Globus pallidus (tissue), 1 donor: ENCODE data around the gene FKBP9.
A peak's percentile ranks its signal among the peaks of the same experiment; 100 is the strongest.
"Not testable (repeated sequence)": the region's sequence is repeated elsewhere in the genome, so short reads cannot be mapped to it uniquely, and the experiment has no call there.

Experiments
- DNase-seq: peaks from one replicate; pipeline ENCODE4 v3.0.0-alpha.2; 2015; ENCODE audit warnings: low spot score

Gene FKBP9

DNA sequence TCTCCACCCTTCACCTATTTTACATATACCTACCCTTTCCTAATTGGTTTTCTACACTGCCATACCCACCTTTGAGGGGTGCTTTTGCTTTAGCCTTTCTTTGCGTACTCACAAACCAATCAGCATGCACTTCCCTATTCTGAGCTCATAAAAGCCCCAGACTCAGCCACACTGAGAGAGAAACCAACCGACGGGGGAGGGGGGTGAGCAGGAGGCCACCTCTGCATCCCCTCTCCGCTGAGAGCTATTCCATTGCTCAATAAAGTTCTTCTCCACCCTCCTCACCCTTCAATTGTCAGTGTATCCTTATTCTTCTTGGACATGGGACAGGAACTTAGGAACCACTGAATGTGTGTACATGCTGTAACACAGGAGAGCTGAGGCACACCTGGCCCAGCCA is 9.0 kb upstream of the FKBP9 start:
- DNase-seq = no peak

DNA sequence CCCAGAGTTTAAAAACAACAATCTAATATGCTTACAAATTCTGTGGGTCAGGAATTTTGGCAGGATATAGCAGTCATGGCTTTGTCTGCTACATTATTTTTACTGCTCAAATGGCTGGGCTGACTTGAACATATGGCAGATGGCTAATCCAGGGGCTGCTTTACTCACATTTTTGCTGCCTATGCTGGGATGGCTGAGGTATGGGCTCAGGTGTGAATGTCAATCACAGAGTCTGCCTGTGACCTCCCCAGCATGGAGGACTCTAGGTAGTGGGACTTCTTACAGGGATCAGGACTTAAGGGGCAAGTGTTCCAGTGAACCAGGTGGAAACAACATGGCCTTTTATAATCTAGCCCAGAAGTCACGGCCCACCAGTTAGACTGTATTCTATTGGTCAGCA is 4.4 kb upstream of the FKBP9 start:
- no peak for DNase-seq

DNA sequence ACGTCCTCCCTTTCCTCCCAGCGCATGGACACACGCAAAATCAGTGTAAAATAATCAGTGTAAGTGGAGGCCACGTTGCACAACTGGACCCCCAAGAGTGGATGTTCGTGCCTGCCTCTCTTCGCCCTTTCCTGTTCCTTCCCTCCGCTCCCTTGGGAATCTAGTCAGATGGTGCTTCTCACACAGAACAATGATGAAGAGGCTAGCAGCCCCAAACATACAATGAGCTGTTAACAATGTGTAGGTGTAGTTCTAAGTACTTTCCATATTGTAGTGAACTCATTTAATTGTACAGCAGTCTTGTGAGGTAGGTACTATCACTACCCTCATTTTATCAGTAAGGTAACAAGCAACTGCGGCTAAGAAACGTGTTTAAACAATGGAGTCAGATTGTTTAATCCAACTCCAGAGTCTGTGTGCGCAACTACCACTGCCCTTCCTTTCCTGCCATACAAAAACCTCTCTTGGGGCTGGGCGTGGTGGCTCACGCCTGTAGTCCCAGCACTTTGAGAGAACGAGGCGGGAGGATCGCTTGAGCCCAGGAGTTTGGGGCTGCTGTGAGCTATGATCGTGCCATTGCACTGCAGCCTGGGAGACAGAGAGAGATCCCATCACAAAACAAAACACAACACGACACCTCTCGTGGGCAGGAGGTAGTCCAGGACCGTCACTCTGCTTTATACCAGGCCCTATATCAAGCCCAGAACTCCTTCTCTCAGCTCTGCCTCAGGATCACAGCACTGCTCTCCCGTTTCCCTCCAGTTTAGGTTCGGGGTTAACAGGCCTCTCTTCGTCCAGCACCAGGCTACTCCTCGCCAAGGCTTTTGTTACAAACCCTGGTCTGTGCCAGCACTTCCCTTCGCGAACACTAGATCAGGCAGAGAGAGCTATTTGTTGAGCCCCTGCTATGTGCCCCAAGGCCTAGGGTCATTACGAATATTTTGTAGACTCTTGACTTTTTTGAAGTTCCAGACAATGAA is 1.1 kb downstream of the FKBP9 start:
- DNase-seq = no peak

DNA sequence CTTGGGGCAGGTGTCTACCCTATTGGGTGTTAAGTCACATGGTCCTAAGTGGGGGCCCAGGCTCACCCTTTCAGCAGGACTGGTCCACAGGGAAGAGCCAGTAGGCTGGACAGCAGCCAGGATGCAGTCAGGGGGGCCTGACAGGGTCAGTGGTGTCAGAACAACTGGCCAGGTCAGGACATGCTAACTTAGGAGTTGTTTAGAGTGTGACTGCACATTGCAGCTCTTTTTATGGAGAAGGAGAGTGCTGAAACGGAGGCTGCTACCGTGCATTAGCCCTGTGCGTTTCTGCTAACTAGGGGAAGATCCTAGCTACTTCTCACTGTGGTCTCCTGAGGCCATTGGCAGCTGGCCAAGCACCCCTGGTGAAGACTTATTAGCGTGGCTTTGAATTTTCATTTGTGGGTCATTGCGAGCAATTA is 6.7 kb downstream of the FKBP9 start:
- DNase-seq = not testable (repeated sequence)

- peak; percentile 20 for DNase-seq
Measured at GRCh38 chr7:32964461-32965159, 7.4 kb downstream of the FKBP9 start.

DNA sequence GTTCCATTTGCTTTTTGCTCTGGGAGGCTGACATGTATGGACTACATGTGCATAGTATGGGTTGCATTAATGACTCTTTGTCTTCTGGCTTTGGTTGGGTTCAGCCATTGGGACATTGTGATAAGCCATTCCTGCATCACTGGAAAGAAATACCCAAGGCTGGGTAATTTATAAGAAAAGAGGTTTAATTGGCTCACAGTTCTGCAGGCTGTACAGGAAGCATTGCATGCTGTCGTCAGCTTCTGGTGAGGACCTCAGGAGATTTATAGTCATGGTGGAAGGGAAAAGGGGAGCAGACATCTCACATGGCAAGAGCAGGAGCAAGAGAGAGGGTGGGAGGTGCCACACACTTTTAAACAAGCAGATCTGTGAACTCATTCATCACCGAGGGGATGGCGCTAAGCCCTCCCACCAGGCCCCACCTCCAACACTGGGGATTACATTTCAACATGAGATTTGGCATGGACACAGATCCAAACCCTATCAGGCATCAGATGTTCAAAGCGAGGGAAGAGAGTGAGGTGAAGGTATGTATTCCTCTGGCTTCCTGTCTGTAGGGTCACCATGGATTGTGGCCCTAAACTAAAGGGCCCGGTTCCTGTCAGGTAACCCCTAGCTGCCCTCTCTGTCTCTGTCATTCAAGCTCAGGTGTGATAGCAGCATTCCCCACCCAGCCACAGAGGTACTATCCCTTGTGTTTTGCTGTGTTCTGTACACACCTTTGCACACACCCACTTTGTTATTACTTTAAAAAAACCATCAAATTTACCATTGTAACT is 9.4 kb downstream of the FKBP9 start:
- DNase-seq = not testable (repeated sequence)

GRCh38 chr7:32967268-32967582 is 10.0 kb downstream of the FKBP9 start:
- DNase-seq = not testable (repeated sequence)

DNA sequence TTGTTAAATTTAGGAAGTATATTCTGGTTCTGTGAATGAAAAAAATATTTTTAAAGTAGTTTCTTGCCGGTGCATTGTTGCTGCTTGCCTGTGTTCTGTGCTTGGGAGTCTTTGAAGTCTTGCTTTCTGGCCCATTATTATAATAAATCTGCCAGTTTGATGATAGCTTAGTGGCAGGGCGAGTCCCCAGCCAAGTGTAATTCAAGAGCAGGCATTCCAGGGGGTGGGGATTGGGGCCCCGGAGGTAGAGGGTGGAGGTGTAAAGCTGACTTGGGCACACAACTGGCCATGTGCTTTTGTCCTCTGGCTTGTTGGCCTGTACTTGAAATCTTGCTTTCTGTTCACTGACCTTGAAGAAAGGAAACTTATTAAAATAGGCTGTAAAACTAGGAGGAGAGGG is 14.7 kb downstream of the FKBP9 start:
- DNase-seq = not testable (repeated sequence)

- DNase-seq = not testable (repeated sequence)
Measured at GRCh38 chr7:32977159-32977558, 19.9 kb downstream of the FKBP9 start.

DNA sequence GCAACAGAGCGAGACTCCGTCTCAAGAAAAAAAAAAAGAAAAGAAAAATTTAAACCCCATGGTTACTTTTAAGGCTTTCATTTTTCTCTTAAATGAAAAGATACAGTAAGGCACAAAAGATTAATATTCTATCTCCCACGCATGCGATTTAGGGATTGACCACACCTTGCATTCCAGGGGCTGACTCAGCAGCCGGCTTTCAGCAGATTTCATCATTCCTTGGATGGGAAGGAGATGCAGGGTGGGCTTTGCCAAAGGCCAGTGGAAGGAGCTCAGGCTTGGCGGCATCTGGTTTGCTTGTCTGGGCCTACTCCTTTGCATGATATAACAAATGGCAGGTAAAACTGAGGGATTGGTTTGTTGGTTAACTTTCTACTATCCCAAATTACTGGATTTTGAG is 22.0 kb downstream of the FKBP9 start:
- not testable (repeated sequence) for DNase-seq

GRCh38 chr7:32979902-32980301 is 22.7 kb downstream of the FKBP9 start:
- DNase-seq = not testable (repeated sequence)

GRCh38 chr7:32988148-32988547 is 30.9 kb downstream of the FKBP9 start:
- not testable (repeated sequence) for DNase-seq

GRCh38 chr7:32991068-32991585 is 33.9 kb downstream of the FKBP9 start:
- not testable (repeated sequence) for DNase-seq

- not testable (repeated sequence) for DNase-seq
Measured at GRCh38 chr7:32991975-32992700, 34.9 kb downstream of the FKBP9 start.

GRCh38 chr7:32992750-32993149 is 35.5 kb downstream of the FKBP9 start:
- DNase-seq = not testable (repeated sequence)

DNA sequence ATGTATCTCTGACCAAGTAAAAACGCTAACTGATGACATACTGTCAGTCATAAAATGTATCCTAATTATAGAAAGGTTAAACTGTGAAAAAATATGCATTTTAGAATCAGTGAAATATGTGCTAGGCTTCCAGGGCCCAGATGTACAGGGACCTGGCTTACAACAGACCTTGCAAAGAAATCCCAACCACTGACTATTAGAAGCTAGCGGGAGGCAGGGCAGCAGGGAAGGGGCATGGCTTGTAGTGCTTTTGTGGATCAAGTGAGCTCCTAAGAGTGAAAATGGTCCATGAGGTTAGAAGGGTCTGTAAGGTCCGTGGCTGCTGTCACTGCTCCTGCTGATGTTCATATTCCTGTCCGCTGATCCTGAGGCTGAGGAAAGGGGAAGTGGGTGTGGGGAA is 40.7 kb downstream of the FKBP9 start:
- DNase-seq = not testable (repeated sequence)

- not testable (repeated sequence) for DNase-seq
Measured at GRCh38 chr7:32998361-32999171, 41.3 kb downstream of the FKBP9 start.

DNA sequence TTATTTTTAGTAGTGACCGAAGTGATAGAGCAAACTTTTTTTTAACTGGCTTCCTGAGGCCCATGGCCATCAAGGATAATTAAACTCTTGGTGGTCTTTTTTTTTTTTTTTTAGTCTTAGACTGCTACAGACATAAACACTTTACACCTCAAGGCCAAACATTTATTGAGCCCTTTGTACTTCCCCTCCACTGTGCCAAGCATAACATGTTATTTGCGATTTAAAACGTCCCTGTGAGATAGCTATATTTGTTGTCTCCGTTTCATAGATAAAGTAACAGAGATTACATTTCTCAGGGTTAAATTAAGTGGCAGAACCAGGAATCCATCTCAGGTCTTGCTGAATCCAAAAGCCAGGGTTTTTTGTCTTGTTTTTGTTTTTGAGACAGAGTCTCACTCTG is 42.1 kb downstream of the FKBP9 start:
- DNase-seq = not testable (repeated sequence)

DNA sequence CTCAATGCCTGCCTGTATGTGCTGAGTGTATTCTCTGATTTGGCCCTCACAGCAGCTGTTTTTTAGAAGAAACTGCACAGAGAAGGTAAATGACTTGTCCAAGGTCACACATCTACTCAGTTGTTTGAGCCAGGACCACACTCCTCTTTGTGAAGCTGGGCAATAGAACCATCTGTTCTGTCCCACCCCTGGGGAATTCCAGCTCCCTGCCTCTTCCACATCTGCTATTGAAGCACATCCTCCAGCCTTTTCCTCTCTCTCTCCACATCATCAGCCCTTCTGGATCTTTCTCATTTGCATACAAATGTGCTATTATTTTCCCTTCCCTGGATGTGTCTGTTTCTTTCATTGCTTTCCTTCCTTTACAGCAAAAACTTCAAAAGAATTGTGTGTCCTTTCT is 45.9 kb downstream of the FKBP9 start:
- not testable (repeated sequence) for DNase-seq

GRCh38 chr7:33004104-33004616 is 46.9 kb downstream of the FKBP9 start:
- DNase-seq = not testable (repeated sequence)
